ENCODE results near the gene TLCD2. TPM values are rescaled to one million over a fixed set of nuclear protein-coding genes. Genes with fewer than 3 reads are reported as not detected.

Gene TLCD2
- total and polyA plus RNA-seq, 2 experiments from 2014 or later: 0.70 to 1.4 TPM

DNA sequence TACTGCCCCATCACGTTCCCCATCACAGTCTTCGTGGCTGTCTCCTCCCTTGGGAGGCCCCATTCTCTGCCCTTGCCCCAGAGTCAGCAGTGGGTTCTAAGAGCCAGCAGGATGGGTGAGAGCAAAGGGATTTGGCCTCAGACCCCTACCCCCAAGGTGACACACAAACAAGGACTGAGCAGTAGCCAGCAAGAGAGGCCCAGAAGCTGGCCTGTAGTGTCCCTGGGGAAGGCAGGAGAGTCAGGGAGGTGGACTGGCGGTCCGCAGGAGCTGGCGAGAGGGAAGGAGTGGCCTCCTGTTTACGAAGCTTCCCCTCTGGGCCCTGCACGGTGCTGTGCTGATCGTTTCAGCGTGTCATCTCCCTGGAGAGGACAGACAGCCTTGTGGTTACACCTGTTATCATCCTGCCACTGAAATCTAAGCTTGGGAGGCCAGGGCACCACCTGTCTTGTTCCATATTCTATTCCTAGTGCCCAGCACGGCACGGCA, 22.7 kb upstream of the TLCD2 start:
- peaks cover 5% of the 10 kb centered on the region; the same call in 2 of the 3 replicates for H3K9me3 Mint-ChIP-seq
- Histone ChIP-seq H3K36me3 (ENCODE audit: insufficient read depth) (no peaks in the 10 kb centered on the region), H3K9me2 (ENCODE audit: insufficient read depth) (no peaks in the 10 kb centered on the region), H3F3A (replicated peaks; ENCODE audit: low read depth) (no peaks in the 10 kb centered on the region), H3K27ac (ENCODE audit: low read depth) (no peak overlapping the region), H3K4me3 (no peak overlapping the region), H3K27me3 (ENCODE audit: insufficient read depth) (no peaks in the 10 kb centered on the region), H3K4me2 (no peak overlapping the region), H3K4me1 (ENCODE audit: insufficient read depth) (no peaks in the 10 kb centered on the region), H3K79me2 (replicated peaks; ENCODE audit: insufficient read depth) (no peaks in the 10 kb centered on the region), H2AFZ (no peak overlapping the region), H4K20me1 (replicated peaks; ENCODE audit: insufficient read depth) (no peaks in the 10 kb centered on the region)
- H3K4me1 Mint-ChIP-seq: peaks cover 3% of the 10 kb centered on the region; the same call in 2 of the 3 replicates
- TF ChIP-seq ZNF114 (CRISPR knock-in tag; IDR thresholded peaks at IDR 0.05) (no peak), NANOG (IDR thresholded peaks at IDR 0.05; ENCODE audit: borderline replicate concordance) (no peak), ETS1 (IDR thresholded peaks at IDR 0.05) (no peak), EZH2phosphoT487 (IDR thresholded peaks at IDR 0.05; ENCODE audit: unreplicated experiment) (no peak), CREB1 (CRISPR knock-in tag; IDR thresholded peaks at IDR 0.05; ENCODE audit: low read depth) (no peak), EZH2 (IDR thresholded peaks at IDR 0.05; ENCODE audit: low read depth, unreplicated experiment) (no peak), ZNF331 (CRISPR knock-in tag; IDR thresholded peaks at IDR 0.05; ENCODE audit: low read depth) (no peak), STAT1 (IDR thresholded peaks at IDR 0.05; ENCODE audit: unreplicated experiment) (no peak), JUNB (IDR thresholded peaks at IDR 0.05; ENCODE audit: unreplicated experiment) (no peak), ZNF462 (CRISPR knock-in tag; IDR thresholded peaks at IDR 0.05) (no peak), POLR2AphosphoS5 (IDR thresholded peaks at IDR 0.05; ENCODE audit: low read depth) (no peak)
- TF ChIP-seq, protein P1, sequence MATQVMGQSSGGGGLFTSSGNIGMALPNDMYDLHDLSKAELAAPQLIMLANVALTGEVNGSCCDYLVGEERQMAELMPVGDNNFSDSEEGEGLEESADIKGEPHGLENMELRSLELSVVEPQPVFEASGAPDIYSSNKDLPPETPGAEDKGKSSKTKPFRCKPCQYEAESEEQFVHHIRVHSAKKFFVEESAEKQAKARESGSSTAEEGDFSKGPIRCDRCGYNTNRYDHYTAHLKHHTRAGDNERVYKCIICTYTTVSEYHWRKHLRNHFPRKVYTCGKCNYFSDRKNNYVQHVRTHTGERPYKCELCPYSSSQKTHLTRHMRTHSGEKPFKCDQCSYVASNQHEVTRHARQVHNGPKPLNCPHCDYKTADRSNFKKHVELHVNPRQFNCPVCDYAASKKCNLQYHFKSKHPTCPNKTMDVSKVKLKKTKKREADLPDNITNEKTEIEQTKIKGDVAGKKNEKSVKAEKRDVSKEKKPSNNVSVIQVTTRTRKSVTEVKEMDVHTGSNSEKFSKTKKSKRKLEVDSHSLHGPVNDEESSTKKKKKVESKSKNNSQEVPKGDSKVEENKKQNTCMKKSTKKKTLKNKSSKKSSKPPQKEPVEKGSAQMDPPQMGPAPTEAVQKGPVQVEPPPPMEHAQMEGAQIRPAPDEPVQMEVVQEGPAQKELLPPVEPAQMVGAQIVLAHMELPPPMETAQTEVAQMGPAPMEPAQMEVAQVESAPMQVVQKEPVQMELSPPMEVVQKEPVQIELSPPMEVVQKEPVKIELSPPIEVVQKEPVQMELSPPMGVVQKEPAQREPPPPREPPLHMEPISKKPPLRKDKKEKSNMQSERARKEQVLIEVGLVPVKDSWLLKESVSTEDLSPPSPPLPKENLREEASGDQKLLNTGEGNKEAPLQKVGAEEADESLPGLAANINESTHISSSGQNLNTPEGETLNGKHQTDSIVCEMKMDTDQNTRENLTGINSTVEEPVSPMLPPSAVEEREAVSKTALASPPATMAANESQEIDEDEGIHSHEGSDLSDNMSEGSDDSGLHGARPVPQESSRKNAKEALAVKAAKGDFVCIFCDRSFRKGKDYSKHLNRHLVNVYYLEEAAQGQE (IDR thresholded peaks at IDR 0.05; ENCODE audit: unreplicated experiment): no peak
- TF ChIP-seq, protein P2, sequence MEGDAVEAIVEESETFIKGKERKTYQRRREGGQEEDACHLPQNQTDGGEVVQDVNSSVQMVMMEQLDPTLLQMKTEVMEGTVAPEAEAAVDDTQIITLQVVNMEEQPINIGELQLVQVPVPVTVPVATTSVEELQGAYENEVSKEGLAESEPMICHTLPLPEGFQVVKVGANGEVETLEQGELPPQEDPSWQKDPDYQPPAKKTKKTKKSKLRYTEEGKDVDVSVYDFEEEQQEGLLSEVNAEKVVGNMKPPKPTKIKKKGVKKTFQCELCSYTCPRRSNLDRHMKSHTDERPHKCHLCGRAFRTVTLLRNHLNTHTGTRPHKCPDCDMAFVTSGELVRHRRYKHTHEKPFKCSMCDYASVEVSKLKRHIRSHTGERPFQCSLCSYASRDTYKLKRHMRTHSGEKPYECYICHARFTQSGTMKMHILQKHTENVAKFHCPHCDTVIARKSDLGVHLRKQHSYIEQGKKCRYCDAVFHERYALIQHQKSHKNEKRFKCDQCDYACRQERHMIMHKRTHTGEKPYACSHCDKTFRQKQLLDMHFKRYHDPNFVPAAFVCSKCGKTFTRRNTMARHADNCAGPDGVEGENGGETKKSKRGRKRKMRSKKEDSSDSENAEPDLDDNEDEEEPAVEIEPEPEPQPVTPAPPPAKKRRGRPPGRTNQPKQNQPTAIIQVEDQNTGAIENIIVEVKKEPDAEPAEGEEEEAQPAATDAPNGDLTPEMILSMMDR (conservative IDR thresholded peaks at IDR 0.05; ENCODE audit: low read depth in 2 of 2): no peak
- DNase-seq (ENCODE audit: low spot score): no peak
- H3K4me3 Mint-ChIP-seq: no peak overlapping the region
- ATAC-seq: no peak
- H3K27me3 Mint-ChIP-seq (ENCODE audit: insufficient read depth, low read depth, poor library complexity): peaks cover 18% of the 10 kb centered on the region
- H3K36me3 Mint-ChIP-seq (ENCODE audit: low read depth): peaks cover 17% of the 10 kb centered on the region
- no peak overlapping the region for H3K27ac Mint-ChIP-seq

All from GM23338 (cell line).